IPS-NIHi7 (cell line): ENCODE data around the gene SLC29A4.
"Not testable (repeated sequence)": the region's sequence is repeated elsewhere in the genome, so short reads cannot be mapped to it uniquely, and the experiment has no call there.

Source experiments
- DNase-seq: peaks from one replicate; pipeline ENCODE4 v3.0.0; 2012; ENCODE audit warnings: mixed read lengths; ENCODE audit errors: extremely low spot score

SLC29A4 gene

GRCh38 chr7:5323800-5324781, 41.3 kb downstream of the SLC29A4 start:
- DNase-seq = not testable (repeated sequence)

GRCh38 chr7:5324961-5325360, 42.2 kb downstream of the SLC29A4 start:
- DNase-seq = no peak

DNA sequence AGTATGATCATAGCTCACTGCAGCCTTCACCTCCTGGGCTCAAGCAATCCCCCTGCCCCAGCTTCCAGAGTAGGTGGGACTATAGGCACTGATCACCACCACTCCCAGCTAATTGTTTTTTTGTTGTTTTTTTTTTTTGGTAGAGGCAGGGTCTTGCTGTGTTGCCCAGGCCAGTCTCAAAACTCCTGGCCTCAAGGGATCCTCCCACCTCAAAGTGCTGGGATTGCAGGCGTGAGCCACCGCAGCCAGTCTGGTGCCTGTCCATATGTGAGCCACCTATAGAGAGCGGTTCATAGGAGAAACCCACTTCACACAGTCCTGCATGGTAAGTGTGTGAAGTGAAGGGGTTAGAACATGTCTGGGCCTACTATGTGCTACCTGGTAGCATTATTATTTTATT, 47.5 kb downstream of the SLC29A4 start:
- no peak for DNase-seq

GRCh38 chr7:5332579-5332978, 49.8 kb downstream of the SLC29A4 start:
- DNase-seq = no peak

GRCh38 chr7:5333121-5334045, 50.6 kb downstream of the SLC29A4 start:
- no peak for DNase-seq

GRCh38 chr7:5334671-5335070, 51.9 kb downstream of the SLC29A4 start:
- DNase-seq = no peak

DNA sequence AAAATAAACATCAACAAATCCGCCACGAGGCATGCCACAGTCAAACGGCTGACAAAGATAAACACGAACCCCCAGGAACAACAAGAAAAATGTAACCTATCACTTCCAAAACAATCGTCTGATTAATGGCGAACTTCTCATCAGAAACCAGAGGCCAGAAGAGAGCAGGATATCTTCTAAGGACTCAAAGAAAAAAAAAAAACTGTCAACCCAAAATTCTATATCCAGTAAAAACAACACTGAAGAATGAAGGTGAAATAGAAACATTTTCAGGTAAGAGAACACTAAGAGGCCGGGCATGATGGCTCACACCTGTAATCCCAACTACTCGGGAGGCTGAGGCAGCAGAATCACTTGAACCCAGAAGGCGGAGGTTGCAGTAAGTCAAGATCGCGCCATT, 54.3 kb downstream of the SLC29A4 start:
- no peak for DNase-seq

GRCh38 chr7:5339955-5340354, 57.2 kb downstream of the SLC29A4 start:
- DNase-seq = no peak

- DNase-seq = no peak
These were observed 59.9 kb downstream of the SLC29A4 start for GRCh38 chr7:5342631-5343030.

- DNase-seq = no peak
These were observed 61.1 kb downstream of the SLC29A4 start for GRCh38 chr7:5343884-5344283.

GRCh38 chr7:5344342-5344741, 61.6 kb downstream of the SLC29A4 start:
- DNase-seq = no peak

DNA sequence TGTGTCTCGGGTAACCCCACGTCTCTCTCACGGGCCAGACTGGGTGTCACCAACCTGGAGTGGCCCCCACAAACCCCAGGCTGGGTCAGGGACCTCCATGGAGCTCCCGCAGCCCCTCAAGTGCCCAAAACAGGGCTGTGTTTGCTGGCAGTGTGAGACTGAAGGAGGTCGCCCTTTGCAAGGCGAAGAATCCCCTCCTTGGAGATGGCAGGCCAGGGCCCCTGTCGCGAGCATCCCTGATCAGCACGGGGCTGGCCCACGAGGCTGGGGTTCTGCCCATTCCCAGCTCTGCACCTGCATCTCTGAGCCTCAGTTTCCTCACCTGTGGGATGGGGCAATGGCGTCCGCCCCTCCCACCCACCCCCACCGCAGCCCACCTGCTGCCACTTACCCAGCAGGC, 62.4 kb downstream of the SLC29A4 start:
- no peak for DNase-seq

GRCh38 chr7:5345671-5346070, 62.9 kb downstream of the SLC29A4 start:
- no peak for DNase-seq

- DNase-seq = no peak
These were observed 65.6 kb downstream of the SLC29A4 start for GRCh38 chr7:5348134-5349004.

DNA sequence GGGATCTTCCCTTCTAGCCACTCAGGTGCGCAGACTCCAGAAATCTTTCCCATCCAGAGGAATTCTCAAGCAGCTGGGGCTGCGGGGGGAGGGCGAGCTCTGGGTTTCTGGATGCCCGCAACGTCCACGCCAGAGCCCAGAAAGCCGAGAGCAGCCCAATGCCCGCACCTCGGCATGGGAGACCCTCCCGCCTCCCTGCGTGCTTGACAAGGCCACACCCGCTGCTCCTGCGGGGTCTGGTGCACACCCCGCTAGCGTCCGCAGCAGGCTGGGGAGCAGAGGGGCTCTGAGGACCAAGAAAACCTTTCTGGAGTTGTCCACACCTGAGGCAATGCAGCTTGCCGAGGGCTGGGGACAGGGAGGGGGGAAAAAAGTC, 66.2 kb downstream of the SLC29A4 start:
- no peak for DNase-seq

- no peak for DNase-seq
These were observed 66.9 kb downstream of the SLC29A4 start for GRCh38 chr7:5349437-5350173.

DNA sequence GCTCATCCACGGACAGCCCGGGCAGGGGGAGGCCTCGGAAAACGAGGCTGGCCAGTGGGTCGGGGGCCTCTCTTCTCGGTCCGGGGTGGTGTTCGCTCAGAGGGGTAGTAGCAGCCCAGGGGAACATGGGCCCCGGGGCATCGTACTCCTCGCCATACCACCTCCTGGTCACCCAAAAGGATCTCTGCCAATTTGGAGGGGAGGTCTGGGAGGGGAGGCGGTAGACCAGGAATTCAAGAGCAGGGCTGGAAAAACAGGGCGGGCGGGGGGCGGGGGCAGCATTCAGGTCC, 67.4 kb downstream of the SLC29A4 start:
- DNase-seq = no peak

DNA sequence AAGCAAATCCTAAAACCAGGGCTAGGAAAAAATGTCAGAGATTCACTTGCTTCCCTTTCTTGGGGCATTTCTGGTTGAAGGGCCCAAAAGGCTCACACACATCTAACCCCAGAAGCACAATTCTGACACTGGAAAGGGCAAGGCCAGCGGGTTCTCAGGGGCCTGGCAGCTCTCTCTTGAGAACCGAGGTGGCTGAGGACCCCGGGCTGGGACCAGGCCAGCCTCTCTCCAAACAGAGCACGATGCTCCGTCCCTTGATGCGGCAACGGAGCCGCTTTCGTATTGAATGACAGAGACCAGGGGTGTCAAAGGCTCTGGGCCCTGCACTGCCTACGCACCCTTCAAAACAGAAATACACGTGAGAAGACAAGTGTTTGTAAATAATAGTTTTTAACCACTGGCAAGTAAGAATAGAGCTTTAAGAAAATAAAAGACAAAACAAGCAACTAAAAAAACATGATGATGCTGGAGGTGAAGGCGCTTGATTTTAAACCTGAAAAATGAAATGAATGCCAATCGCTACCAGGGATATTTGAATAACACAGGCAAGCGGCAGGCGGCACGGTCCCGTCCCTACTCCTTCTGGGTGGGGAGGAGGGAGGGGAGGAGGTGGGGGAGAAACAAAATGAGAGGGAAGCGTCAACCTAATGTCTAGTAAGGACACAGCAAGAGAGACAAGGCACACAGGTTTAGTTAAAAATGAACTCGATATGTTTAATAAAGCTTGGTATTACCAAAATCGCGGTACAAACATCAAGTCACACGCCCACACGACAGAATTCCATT, 68.0 kb downstream of the SLC29A4 start:
- no peak for DNase-seq

- DNase-seq = no peak
These were observed 68.9 kb downstream of the SLC29A4 start for GRCh38 chr7:5351507-5352265.
